Activated naive CD8-positive, alpha-beta T cell treated with anti-CD3 and anti-CD28 coated beads, Interleukin-2, amount 50 U/mL, for 24 hours (primary cell): ENCODE data around the gene MINDY1.

Source experiments
- ATAC-seq: fragments of 150-1000 bp; cut with Tn5 transposase; one replicate; pipeline ENCODE4 v1.10.0; 2021
- DNase-seq: peaks from one replicate; pipeline ENCODE4 v3.0.0; 2021
- H3K27ac Mint-ChIP-seq: one replicate; pipeline ENCODE4 v1.8.0; 2021; ENCODE audit warnings: mild to moderate bottlenecking, mixed read lengths
- H3K27me3 Mint-ChIP-seq: one replicate; pipeline ENCODE4 v1.8.0; 2021; ENCODE audit warnings: mixed read lengths
- H3K36me3 Mint-ChIP-seq: one replicate; pipeline ENCODE4 v1.8.0; 2021; ENCODE audit warnings: low read depth, mixed read lengths
- H3K4me1 Mint-ChIP-seq: one replicate; pipeline ENCODE4 v1.8.0; 2021; ENCODE audit warnings: mixed read lengths
- H3K4me3 Mint-ChIP-seq: one replicate; pipeline ENCODE4 v1.8.0; 2021; ENCODE audit warnings: mild to moderate bottlenecking, moderate library complexity, mixed read lengths
- H3K9me3 Mint-ChIP-seq: one replicate; pipeline ENCODE4 v1.8.0; 2021; ENCODE audit warnings: mixed read lengths

The MINDY1 gene

GRCh38 chr1:151035167-151035566 is 28.5 kb upstream of the MINDY1 start:
- peaks cover 11% of the 10 kb centered on the region for H3K36me3 Mint-ChIP-seq
- DNase-seq = no peak
- H3K4me1 Mint-ChIP-seq = no peaks in the 10 kb centered on the region
- no peaks in the 10 kb centered on the region for H3K9me3 Mint-ChIP-seq
- ATAC-seq = no peak
- H3K4me3 Mint-ChIP-seq = no peak overlapping the region
- no peak overlapping the region for H3K27ac Mint-ChIP-seq
- no peaks in the 10 kb centered on the region for H3K27me3 Mint-ChIP-seq

GRCh38 chr1:151032164-151032563 is 25.5 kb upstream of the MINDY1 start:
- Mint-ChIP-seq H3K4me1 (no peaks in the 10 kb centered on the region), H3K9me3 (no peaks in the 10 kb centered on the region), H3K27ac (no peak overlapping the region), H3K27me3 (no peaks in the 10 kb centered on the region), H3K4me3 (no peak overlapping the region), H3K36me3 (peaks cover 17% of the 10 kb centered on the region)
- ATAC-seq = no peak
- no peak for DNase-seq

GRCh38 chr1:151026460-151026859 is 19.8 kb upstream of the MINDY1 start:
- H3K4me3 Mint-ChIP-seq = no peak overlapping the region
- peaks cover 5% of the 10 kb centered on the region for H3K4me1 Mint-ChIP-seq
- no peaks in the 10 kb centered on the region for H3K27me3 Mint-ChIP-seq
- ATAC-seq (no peak), DNase-seq (no peak)
- H3K36me3 Mint-ChIP-seq = peaks cover 16% of the 10 kb centered on the region
- H3K9me3 Mint-ChIP-seq = no peaks in the 10 kb centered on the region
- no peak overlapping the region for H3K27ac Mint-ChIP-seq

- no peaks in the 10 kb centered on the region for H3K9me3 Mint-ChIP-seq
- DNase-seq = peak; percentile 86
- H3K36me3 Mint-ChIP-seq = peaks cover 15% of the 10 kb centered on the region
- H3K4me1 Mint-ChIP-seq = peaks cover 5% of the 10 kb centered on the region
- H3K27me3 Mint-ChIP-seq = no peaks in the 10 kb centered on the region
- no peak overlapping the region for H3K4me3 Mint-ChIP-seq
- H3K27ac Mint-ChIP-seq = no peak overlapping the region
- ATAC-seq = peak; percentile 99
These were observed 17.9 kb upstream of the MINDY1 start for GRCh38 chr1:151024540-151025146.

GRCh38 chr1:151013518-151013917 is 6.8 kb upstream of the MINDY1 start:
- H3K27me3 Mint-ChIP-seq = no peaks in the 10 kb centered on the region
- H3K4me3 Mint-ChIP-seq = no peak overlapping the region
- no peaks in the 10 kb centered on the region for H3K9me3 Mint-ChIP-seq
- DNase-seq = no peak
- no peak for ATAC-seq
- H3K4me1 Mint-ChIP-seq = peaks cover 34% of the 10 kb centered on the region
- peaks cover 5% of the 10 kb centered on the region for H3K36me3 Mint-ChIP-seq
- H3K27ac Mint-ChIP-seq = no peak overlapping the region

- DNase-seq (no peak), ATAC-seq (no peak)
- Mint-ChIP-seq H3K27me3 (no peaks in the 10 kb centered on the region), H3K4me3 (no peak overlapping the region), H3K9me3 (no peaks in the 10 kb centered on the region), H3K36me3 (no peaks in the 10 kb centered on the region), H3K27ac (no peak overlapping the region), H3K4me1 (peaks cover 38% of the 10 kb centered on the region)
These were observed 6.2 kb upstream of the MINDY1 start for GRCh38 chr1:151012684-151013471.

- no peak for ATAC-seq
- Mint-ChIP-seq H3K9me3 (no peaks in the 10 kb centered on the region), H3K4me3 (no peak overlapping the region), H3K27ac (peak overlapping the region; percentile 20), H3K4me1 (peaks cover 54% of the 10 kb centered on the region), H3K36me3 (no peaks in the 10 kb centered on the region), H3K27me3 (no peaks in the 10 kb centered on the region)
- DNase-seq = no peak
These were observed 4.6 kb upstream of the MINDY1 start for GRCh38 chr1:151011154-151011850.

- ATAC-seq (no peak), DNase-seq (no peak)
- peak overlapping the region; percentile 14 for H3K4me3 Mint-ChIP-seq
- H3K27ac Mint-ChIP-seq = no peak overlapping the region
- H3K36me3 Mint-ChIP-seq = no peaks in the 10 kb centered on the region
- H3K27me3 Mint-ChIP-seq = no peaks in the 10 kb centered on the region
- H3K4me1 Mint-ChIP-seq = peaks cover 64% of the 10 kb centered on the region
- H3K9me3 Mint-ChIP-seq = no peaks in the 10 kb centered on the region
These were observed 3.6 kb upstream of the MINDY1 start for GRCh38 chr1:151010346-151010726.

- Mint-ChIP-seq H3K27me3 (no peaks in the 10 kb centered on the region), H3K4me1 (peaks cover 67% of the 10 kb centered on the region), H3K27ac (peak overlapping the region; percentile 97), H3K36me3 (no peaks in the 10 kb centered on the region), H3K4me3 (peak overlapping the region; percentile 99), H3K9me3 (no peaks in the 10 kb centered on the region)
- ATAC-seq (no peak), DNase-seq (no peak)
These were observed 3.1 kb upstream of the MINDY1 start for GRCh38 chr1:151009674-151010345.

- peak overlapping the region; percentile 97 for H3K27ac Mint-ChIP-seq
- H3K4me1 Mint-ChIP-seq = peaks cover 72% of the 10 kb centered on the region
- DNase-seq (no peak), ATAC-seq (no peak)
- no peaks in the 10 kb centered on the region for H3K27me3 Mint-ChIP-seq
- no peaks in the 10 kb centered on the region for H3K9me3 Mint-ChIP-seq
- peak overlapping the region; percentile 99 for H3K4me3 Mint-ChIP-seq
- no peaks in the 10 kb centered on the region for H3K36me3 Mint-ChIP-seq
These were observed 2.5 kb upstream of the MINDY1 start for GRCh38 chr1:151009206-151009587.

GRCh38 chr1:151008244-151009205 is 1.8 kb upstream of the MINDY1 start, which contains the start of gene PRUNE1:
TSS of gene PRUNE1 (plus strand) at chr1:151008449. CDS start at chr1:151008633, 184 bp downstream.
- H3K4me3 Mint-ChIP-seq = peak within 1 kb of the TSS; percentile 99
- ATAC-seq = peak; percentile 81
- H3K27ac Mint-ChIP-seq = peak within 1 kb of the TSS; percentile 97
- peak; percentile 99 for DNase-seq
- H3K36me3 Mint-ChIP-seq = no peaks in the 10 kb centered on the region
- no peaks in the 10 kb centered on the region for H3K9me3 Mint-ChIP-seq
- H3K4me1 Mint-ChIP-seq = peaks cover 79% of the 10 kb centered on the region
- H3K27me3 Mint-ChIP-seq = no peaks in the 10 kb centered on the region

- H3K9me3 Mint-ChIP-seq = no peaks in the 10 kb centered on the region
- peak overlapping the region; percentile 99 for H3K4me3 Mint-ChIP-seq
- H3K27me3 Mint-ChIP-seq = no peaks in the 10 kb centered on the region
- H3K27ac Mint-ChIP-seq = peak overlapping the region; percentile 97
- H3K36me3 Mint-ChIP-seq = no peaks in the 10 kb centered on the region
- DNase-seq (no peak), ATAC-seq (no peak)
- H3K4me1 Mint-ChIP-seq = peaks cover 85% of the 10 kb centered on the region
These were observed 1.1 kb upstream of the MINDY1 start for GRCh38 chr1:151007853-151008243.

GRCh38 chr1:151005729-151006319 is 878 bp downstream of the MINDY1 start:
- Mint-ChIP-seq H3K9me3 (no peaks in the 10 kb centered on the region), H3K27me3 (no peaks in the 10 kb centered on the region), H3K4me1 (peaks cover 88% of the 10 kb centered on the region), H3K27ac (peak overlapping the region; percentile 97), H3K36me3 (peaks cover 4% of the 10 kb centered on the region), H3K4me3 (peak overlapping the region; percentile 99)
- no peak for ATAC-seq
- DNase-seq = no peak
